A673 (cell line): ENCODE measurements around the gene C16orf46.

Experiments
- EZH2 ChIP-seq: fragments of 200-600 bp; sonication (generic); IDR thresholded peaks from 2 replicates; pipeline ENCODE4 v1.6.1; 2017; ENCODE audit warnings: borderline replicate concordance, low read depth, mild to moderate bottlenecking, mixed read lengths, antibody characterized with exemption, low read length; ENCODE audit not compliant: poor library complexity, severe bottlenecking
- TF ChIP-seq, protein P1 (sequence below): fragments of 300-800, 200-600 bp; sonication (generic); conservative IDR thresholded peaks from 2 replicates; pipeline ENCODE4 v1.5.1; 2017; ENCODE audit warnings: low read depth, mild to moderate bottlenecking, antibody characterized with exemption, low read length, moderate library complexity, mixed read lengths

DNA sequence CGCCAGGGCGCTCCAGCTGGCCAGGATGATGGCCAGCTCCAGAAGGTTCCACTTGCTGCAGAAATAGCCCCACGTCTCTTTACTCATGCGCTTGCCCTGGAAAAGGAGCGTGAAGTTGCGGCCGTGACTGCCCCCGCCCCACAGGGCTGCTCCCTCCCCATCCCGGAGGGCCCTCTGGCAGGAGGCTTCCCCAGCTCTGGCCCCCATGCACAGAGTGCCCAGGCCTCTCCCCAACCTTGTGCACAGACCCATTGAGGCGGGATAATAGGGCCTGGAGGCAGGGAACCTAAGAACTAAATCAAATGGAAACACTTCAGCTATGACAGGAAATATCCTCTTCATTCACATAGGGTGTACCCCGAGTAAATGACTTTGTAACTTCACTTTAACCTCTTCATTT lies 40.4 kb upstream of the C16orf46 start:
- TF ChIP-seq, protein P1, sequence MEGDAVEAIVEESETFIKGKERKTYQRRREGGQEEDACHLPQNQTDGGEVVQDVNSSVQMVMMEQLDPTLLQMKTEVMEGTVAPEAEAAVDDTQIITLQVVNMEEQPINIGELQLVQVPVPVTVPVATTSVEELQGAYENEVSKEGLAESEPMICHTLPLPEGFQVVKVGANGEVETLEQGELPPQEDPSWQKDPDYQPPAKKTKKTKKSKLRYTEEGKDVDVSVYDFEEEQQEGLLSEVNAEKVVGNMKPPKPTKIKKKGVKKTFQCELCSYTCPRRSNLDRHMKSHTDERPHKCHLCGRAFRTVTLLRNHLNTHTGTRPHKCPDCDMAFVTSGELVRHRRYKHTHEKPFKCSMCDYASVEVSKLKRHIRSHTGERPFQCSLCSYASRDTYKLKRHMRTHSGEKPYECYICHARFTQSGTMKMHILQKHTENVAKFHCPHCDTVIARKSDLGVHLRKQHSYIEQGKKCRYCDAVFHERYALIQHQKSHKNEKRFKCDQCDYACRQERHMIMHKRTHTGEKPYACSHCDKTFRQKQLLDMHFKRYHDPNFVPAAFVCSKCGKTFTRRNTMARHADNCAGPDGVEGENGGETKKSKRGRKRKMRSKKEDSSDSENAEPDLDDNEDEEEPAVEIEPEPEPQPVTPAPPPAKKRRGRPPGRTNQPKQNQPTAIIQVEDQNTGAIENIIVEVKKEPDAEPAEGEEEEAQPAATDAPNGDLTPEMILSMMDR: no peak
- no peak for TF ChIP-seq EZH2
